SU-DHL-6 (cell line): ENCODE measurements around the gene EPS8L1.

Experiments used
- CTCF ChIP-seq: fragments of 200-600 bp; sonication (generic); IDR thresholded peaks from one replicate; pipeline ENCODE4 v1.5.1; 2017; ENCODE audit warnings: antibody characterized with exemption, mild to moderate bottlenecking, low read length, moderate library complexity; ENCODE audit not compliant: insufficient read depth, poor library complexity, severe bottlenecking
- EZH2phosphoT487 ChIP-seq: fragments of 200-600 bp; sonication (generic), shearing (Covaris generic); conservative IDR thresholded peaks from 2 replicates; pipeline ENCODE4 v1.6.1; 2018; ENCODE audit warnings: mild to moderate bottlenecking, antibody characterized with exemption, low read length, moderate library complexity, mixed read lengths

GRCh38 chr19:55088021-55088451, 12.4 kb downstream of the EPS8L1 start:
- TF ChIP-seq CTCF (no peak), EZH2phosphoT487 (no peak)
